GM12878 (cell line): ENCODE data around the gene NUMB. TPM values are rescaled to one million over a fixed set of nuclear protein-coding genes. Genes with fewer than 3 reads are reported as not detected.

Experiments
- ATAC-seq: fragments of 200-7000 bp; cut with Tn5 transposase; 3 replicates; pipeline ENCODE4 v1.9.1; 2020; ENCODE audit warnings: mild to moderate bottlenecking, moderate library complexity
- BruUV-seq: library from RNA; stranded (reverse); fragments of 400-500 nt; replicated peaks from 2 replicates; lab custom pipeline; 2021; lab: Mats Ljungman, UMichigan
- CTCF ChIA-PET: fragments of 300-600 bp; sonication (Branson Sonifier 250); formaldehyde crosslinking; extraction: SDS; loops from one replicate; lab custom pipeline; 2021; ENCODE audit warnings: inconsistent platforms; lab: Yijun Ruan, JAX
- POLR2A ChIA-PET: fragments of 350-600 bp; formaldehyde crosslinking; extraction: SDS; loops from one replicate; lab custom pipeline; 2021; ENCODE audit warnings: inconsistent platforms; lab: Charles Lee
- RAD21 ChIA-PET: fragments of 300-600 bp; sonication (Branson Sonifier 250); formaldehyde crosslinking; loops from one replicate; lab custom pipeline; 2023; ENCODE audit warnings: antibody characterized with exemption; ENCODE audit not compliant: unreplicated experiment; lab: Charles Lee
- SMC1A ChIA-PET: fragments of 300-600 bp; sonication (Branson Sonifier 250); formaldehyde crosslinking; loops from one replicate; lab custom pipeline; 2023; ENCODE audit not compliant: unreplicated experiment, uncharacterized antibody; lab: Charles Lee
- DNase-seq: peaks from one replicate; pipeline ENCODE4 v3.0.0-alpha.2; 2011; ENCODE audit warnings: low read depth, low spot score
- FAIRE-seq: peaks from 3 replicates; lab custom pipeline; 2011; peaks lifted over from hg19 to GRCh38; lab: Jason Lieb, UNC
- H2AFZ ChIP-seq: 2 replicates; pipeline ENCODE4 v1.6.0; 2011; ENCODE audit warnings: low read depth, low read length, control low read depth; ENCODE audit not compliant: control insufficient read depth
- H3K27ac ChIP-seq: 2 replicates; pipeline ENCODE4 v1.5.1; 2011; ENCODE audit warnings: control low read depth; ENCODE audit not compliant: control insufficient read depth, insufficient read depth
- H3K27me3 ChIP-seq, 2 experiments: replicated peaks in 1 of 2; 2 replicates each; pipeline versions ENCODE4 v1.6.0 to v1.6.1; 2011; ENCODE audit warnings: low read length in 1 of 2; ENCODE audit not compliant: control insufficient read depth in 2 of 2, insufficient read depth in 2 of 2
- H3K36me3 ChIP-seq, 2 experiments: 2 replicates each; pipeline ENCODE4 v1.5.1; 2011; ENCODE audit warnings: low read length in 1 of 2; ENCODE audit not compliant: control insufficient read depth in 2 of 2, insufficient read depth in 2 of 2
- H3K4me1 ChIP-seq: 2 replicates; pipeline ENCODE4 v1.6.1; 2011; ENCODE audit warnings: mild to moderate bottlenecking, low read length, moderate library complexity, mixed read lengths; ENCODE audit not compliant: control insufficient read depth, insufficient read depth
- H3K4me2 ChIP-seq: 2 replicates; pipeline ENCODE4 v1.6.0; 2011; ENCODE audit warnings: control low read depth; ENCODE audit not compliant: control insufficient read depth, insufficient read depth
- H3K4me3 ChIP-seq: fragments of 200-600 bp; sonication (generic); 2 replicates; pipeline ENCODE4 v1.5.1; 2016
- H3K79me2 ChIP-seq: 2 replicates; pipeline ENCODE4 v1.6.0; 2011; ENCODE audit warnings: low read length; ENCODE audit not compliant: control insufficient read depth, insufficient read depth
- H3K9ac ChIP-seq: 2 replicates; pipeline ENCODE4 v1.8.0; 2011; ENCODE audit warnings: low read length, control low read depth, mixed read lengths; ENCODE audit not compliant: control insufficient read depth, insufficient read depth
- H3K9me3 ChIP-seq: replicated peaks from 3 replicates; pipeline ENCODE4 v1.5.1; 2011; ENCODE audit warnings: mild to moderate bottlenecking, low read length; ENCODE audit not compliant: control insufficient read depth, insufficient read depth
- H4K20me1 ChIP-seq: 2 replicates; pipeline ENCODE4 v1.6.0; 2011; ENCODE audit not compliant: control insufficient read depth, insufficient read depth
- ASH2L ChIP-seq: fragments of 300-600, 200-600 bp; sonication (generic); IDR thresholded peaks from 2 replicates; pipeline ENCODE4 v1.6.1; 2017; ENCODE audit warnings: low read depth, mild to moderate bottlenecking, borderline replicate concordance
- BHLHE40 ChIP-seq, 2 experiments: fragments of 450-650 bp in 1 of 2; IDR thresholded peaks; 2 replicates each; pipeline ENCODE4 v1.6.1; 2011 to 2017; ENCODE audit warnings: low read depth in 2 of 2, borderline replicate concordance in 1 of 2, improper control_type of control experiment in 1 of 2, low read length in 1 of 2, mild to moderate bottlenecking in 1 of 2
- DPF2 ChIP-seq: fragments of 450-650 bp; IDR thresholded peaks from 2 replicates; pipeline ENCODE4 v1.6.1; 2017; ENCODE audit warnings: mild to moderate bottlenecking
- IKZF1 ChIP-seq: fragments of 450-650 bp; conservative IDR thresholded peaks from 2 replicates; pipeline ENCODE4 v1.6.1; 2017; ENCODE audit warnings: antibody characterized with exemption, mild to moderate bottlenecking
- IRF3 ChIP-seq: fragments of 450-650 bp; IDR thresholded peaks from 2 replicates; pipeline ENCODE4 v1.6.1; 2014; ENCODE audit warnings: mild to moderate bottlenecking
- MTA2 ChIP-seq: fragments of 450-650 bp; IDR thresholded peaks from 2 replicates; pipeline ENCODE4 v1.6.1; 2016; ENCODE audit warnings: low read depth, mild to moderate bottlenecking, moderate library complexity
- NFIC ChIP-seq: IDR thresholded peaks from 2 replicates; pipeline ENCODE4 v1.6.1; 2012; ENCODE audit warnings: low read depth, mild to moderate bottlenecking, inconsistent platforms, low read length, moderate library complexity
- RAD51 ChIP-seq: fragments of 450-650 bp; IDR thresholded peaks from 2 replicates; pipeline ENCODE4 v1.6.1; 2016; ENCODE audit warnings: moderate library complexity, mild to moderate bottlenecking, inconsistent platforms
- SMAD5 ChIP-seq: IDR thresholded peaks from 2 replicates; pipeline ENCODE4 v1.6.1; 2016; ENCODE audit warnings: antibody characterized with exemption, low read depth
- TARDBP ChIP-seq: IDR thresholded peaks from 2 replicates; pipeline ENCODE4 v1.6.1; 2016; ENCODE audit warnings: borderline replicate concordance
- USF1 ChIP-seq: IDR thresholded peaks from 2 replicates; pipeline ENCODE4 v1.6.1; 2011; ENCODE audit warnings: borderline replicate concordance, low read depth, mild to moderate bottlenecking, moderate library complexity, mixed read lengths, low read length; ENCODE audit not compliant: insufficient read depth; ENCODE audit errors: extremely low read length
- ZBTB33 ChIP-seq: fragments of 450-650 bp; IDR thresholded peaks from 2 replicates; pipeline ENCODE4 v1.6.1; 2017; ENCODE audit warnings: mild to moderate bottlenecking
- ZNF217 ChIP-seq: fragments of 450-650 bp; IDR thresholded peaks from 2 replicates; pipeline ENCODE4 v1.6.1; 2017; ENCODE audit warnings: antibody characterized with exemption, mild to moderate bottlenecking
- ZNF592 ChIP-seq: fragments of 450-650 bp; IDR thresholded peaks from 2 replicates; pipeline ENCODE4 v1.6.1; 2017; ENCODE audit warnings: mild to moderate bottlenecking, moderate library complexity
- ZNF622 ChIP-seq: fragments of 450-650 bp; IDR thresholded peaks from 2 replicates; pipeline ENCODE4 v1.6.1; 2017; ENCODE audit warnings: mild to moderate bottlenecking, inconsistent platforms
- WGBS: methylation state at CpG from one replicate; pipeline ENCODE4 v1.1.6; 2016; ENCODE audit warnings: low lambda C conversion rate; ENCODE audit not compliant: insufficient replicate concordance, insufficient coverage; ENCODE audit errors: missing lambda C conversion rate; 5-methylcytosine and 5-hydroxymethylcytosine counted together
- in situ Hi-C: fragments of 300-500 bp; cut with MboI; formaldehyde crosslinking; loops from 9 replicates; pipeline ENCODE4 v1.14.3; 2018; ENCODE audit warnings: mixed read lengths
- intact Hi-C: fragments of 100-400 bp; cut with micrococcal nuclease; formaldehyde crosslinking; loops from one replicate; pipeline ENCODE4 v1.14.2; 2022; ENCODE audit not compliant: unreplicated experiment
- polyA plus RNA-seq, 11 experiments: library from polyadenylated mRNA; depleted of rRNA in 4 of 11; unstranded in 6 of 11; stranded (reverse) in 5 of 11; fragments of >200 nt; fragmentation: Nextera tagmentation in 4 of 11; fragmentation: Illumina TruSeq in 1 of 11; extraction: Ambion mirVana in 4 of 11; extraction: Trizol in 1 of 11; gene quantifications; 1 replicate in 1 of 11; 2 replicates in 10 of 11; pipeline versions ENCODE4 v1.2.1 to v1.2.3, GENCODE V29; 2011 to 2016; ENCODE audit warnings: inconsistent platforms in 2 of 11, missing spikeins in 2 of 11, low read depth in 1 of 11
- total RNA-seq, 4 experiments: library from RNA; depleted of rRNA in 3 of 4; stranded (reverse); fragments of >200 nt in 3 of 4; fragmentation: Illumina TruSeq in 1 of 4; extraction: Trizol in 1 of 4; gene quantifications; 2 replicates each; pipeline versions ENCODE4 v1.2.1 to v1.2.3, GENCODE V29; 2013 to 2021

Gene NUMB
- total and polyA plus RNA-seq, 10 of the 15 experiments (the other 5 are each of a cell fraction or from before 2014, with no cell fraction given): 22.0 to 147 (median 48.9) TPM

- TF ChIP-seq DPF2: no peak
- no peak for TF ChIP-seq ZNF217
- no peak for TF ChIP-seq TARDBP
- TF ChIP-seq ZNF622: no peak
- no peak for TF ChIP-seq ASH2L
- no peak for TF ChIP-seq IRF3
- TF ChIP-seq MTA2: no peak
- TF ChIP-seq USF1: no peak
- no peak for TF ChIP-seq NFIC
These were observed 125.3 kb downstream of the NUMB start (continued) for GRCh38 chr14:73333031-73333430.

- Histone ChIP-seq H3K9me3 (no peaks in the 10 kb centered on the region), H3K36me3 (0 out of 4 replicates have a peak, but pooled peaks cover 0 to 2% of the 10 kb centered on the region in 2 experiments), H3K79me2 (no peaks in the 10 kb centered on the region), H3K4me1 (no peaks in the 10 kb centered on the region), H3K27ac (no peak overlapping the region), H3K9ac (no peak overlapping the region), H3K27me3 (no peaks in the 10 kb centered on the region), H2AFZ (no peak overlapping the region), H3K4me3 (no peak overlapping the region), H3K4me2 (no peak overlapping the region), H4K20me1 (no peaks in the 10 kb centered on the region)
- intact Hi-C loops (no loop called here), in situ Hi-C loops (no loop called here)
- ChIA-PET SMC1A (interaction anchor here (0.6 to 2.2 kb wide), 11 partner anchors 8 to 242 kb away, joined by 3 to 9 read pairs (median 4); no protein-coding TSS in a partner anchor), POLR2A (interaction anchor here (0.7 to 2.6 kb wide), 4 partner anchors 8 to 21 kb away, joined by 4 to 10 read pairs (median 6); no protein-coding TSS in a partner anchor), RAD21 (interaction anchor here (1.0 to 2.3 kb wide), 6 partner anchors 15 to 89 kb away, joined by 3 to 7 read pairs (median 4); no protein-coding TSS in a partner anchor), CTCF (interaction anchor here (1.1 to 4.4 kb wide), 6 partner anchors 9 to 146 kb away, joined by 3 to 11 read pairs (median 3); no protein-coding TSS in a partner anchor)
- FAIRE-seq: no peak
- 100% methylated on average over 1 of the region's 1 CpG for WGBS
- no TSS peak for BruUV-seq
- no peak for ATAC-seq
- DNase-seq: no peak
- TF ChIP-seq IKZF1 (no peak), BHLHE40 (IDR thresholded peaks at IDR 0.05; ENCODE audit: borderline replicate concordance in 1 of 2, low read depth in 2 of 2, low read length in 1 of 2) (no peak), ZNF592 (no peak), SMAD5 (no peak), ZBTB33 (no peak), RAD51 (no peak)
These were observed 132.6 kb downstream of the NUMB start for GRCh38 chr14:73325630-73326299.
